ENCODE data around the gene IRAG1. TPM values are rescaled to one million over a fixed set of nuclear protein-coding genes. Genes with fewer than 3 reads are reported as not detected.

The IRAG1 gene
- total and polyA plus RNA-seq, 2 of the 13 experiments (the other 11 are each of a cell fraction or from before 2014, with no cell fraction given) = 0.13 to 0.20 TPM

DNA sequence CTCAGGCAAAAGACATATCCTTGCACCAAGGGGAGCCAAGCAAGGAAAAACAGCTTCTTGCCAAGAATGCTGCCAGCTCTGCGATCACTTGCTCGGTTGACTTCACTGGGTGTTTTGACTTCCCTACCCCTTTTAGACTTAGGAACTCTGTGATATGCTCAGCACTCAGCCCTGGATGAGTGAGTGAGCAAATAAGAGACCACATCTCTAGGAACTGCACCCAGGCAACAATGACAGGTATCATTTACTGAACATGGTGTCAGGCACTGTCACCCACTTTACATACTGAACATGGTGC is 3.7 kb upstream of the IRAG1 start:
- POLR2A ChIA-PET = no interaction called here
- 46% methylated on average over 2 of the region's 2 CpGs for WGBS (ENCODE audit: low lambda C conversion rate)
- Histone ChIP-seq H3K79me2 (ENCODE audit: insufficient read depth, low read length) (no peaks in the 10 kb centered on the region), H2AFZ (ENCODE audit: low read length) (no peak overlapping the region), H3K4me1 (ENCODE audit: insufficient read depth, low read length) (no peaks in the 10 kb centered on the region), H4K20me1 (ENCODE audit: insufficient read depth, low read length) (no peaks in the 10 kb centered on the region), H3K4me2 (ENCODE audit: low read depth, low read length) (no peak overlapping the region), H3K9ac (ENCODE audit: insufficient read depth, low read depth, low read length) (no peak overlapping the region), H3K4me3 (replicated peaks in 1 of 3; ENCODE audit: insufficient read depth in 1 of 3, low read depth in 2 of 3, low read length in 3 of 3) (no peak overlapping the region), H3K36me3 (replicated peaks in 1 of 2; ENCODE audit: control insufficient read depth in 1 of 2, insufficient read depth in 2 of 2, low read length in 2 of 2) (no peaks in the 10 kb centered on the region), H3K27me3 (ENCODE audit: control insufficient read depth in 1 of 2, insufficient read depth in 2 of 2, low read length in 2 of 2) (peaks cover 3 to 23% of the 10 kb centered on the region in 2 experiments; a peak in 4 of 5 replicates), H3K9me3 (ENCODE audit: low read length) (no peaks in the 10 kb centered on the region), H3K27ac (ENCODE audit: extremely low read length, insufficient read depth, low read length) (no peak overlapping the region)
- DNase-seq (ENCODE audit: low spot score) = no peak
- CTCF ChIA-PET (ENCODE audit: low intra/inter-chr PET ratio, low total read pairs) = no interaction called here
- no peak for FAIRE-seq
- BruUV-seq (replicated peaks) = no TSS peak
- TF ChIP-seq, protein P1, sequence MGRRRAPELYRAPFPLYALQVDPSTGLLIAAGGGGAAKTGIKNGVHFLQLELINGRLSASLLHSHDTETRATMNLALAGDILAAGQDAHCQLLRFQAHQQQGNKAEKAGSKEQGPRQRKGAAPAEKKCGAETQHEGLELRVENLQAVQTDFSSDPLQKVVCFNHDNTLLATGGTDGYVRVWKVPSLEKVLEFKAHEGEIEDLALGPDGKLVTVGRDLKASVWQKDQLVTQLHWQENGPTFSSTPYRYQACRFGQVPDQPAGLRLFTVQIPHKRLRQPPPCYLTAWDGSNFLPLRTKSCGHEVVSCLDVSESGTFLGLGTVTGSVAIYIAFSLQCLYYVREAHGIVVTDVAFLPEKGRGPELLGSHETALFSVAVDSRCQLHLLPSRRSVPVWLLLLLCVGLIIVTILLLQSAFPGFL (CRISPR knock-in tag; IDR thresholded peaks at IDR 0.05) = no peak
- no peak for TF ChIP-seq ZFAT (CRISPR knock-in tag; conservative IDR thresholded peaks at IDR 0.05)
- no peak for TF ChIP-seq ZNF331 (CRISPR knock-in tag; IDR thresholded peaks at IDR 0.05)
- TF ChIP-seq JUND (CRISPR knock-in tag; IDR thresholded peaks at IDR 0.05) = no peak
- no peak for TF ChIP-seq ZNF251 (CRISPR knock-in tag; IDR thresholded peaks at IDR 0.05)
- TF ChIP-seq, protein P2, sequence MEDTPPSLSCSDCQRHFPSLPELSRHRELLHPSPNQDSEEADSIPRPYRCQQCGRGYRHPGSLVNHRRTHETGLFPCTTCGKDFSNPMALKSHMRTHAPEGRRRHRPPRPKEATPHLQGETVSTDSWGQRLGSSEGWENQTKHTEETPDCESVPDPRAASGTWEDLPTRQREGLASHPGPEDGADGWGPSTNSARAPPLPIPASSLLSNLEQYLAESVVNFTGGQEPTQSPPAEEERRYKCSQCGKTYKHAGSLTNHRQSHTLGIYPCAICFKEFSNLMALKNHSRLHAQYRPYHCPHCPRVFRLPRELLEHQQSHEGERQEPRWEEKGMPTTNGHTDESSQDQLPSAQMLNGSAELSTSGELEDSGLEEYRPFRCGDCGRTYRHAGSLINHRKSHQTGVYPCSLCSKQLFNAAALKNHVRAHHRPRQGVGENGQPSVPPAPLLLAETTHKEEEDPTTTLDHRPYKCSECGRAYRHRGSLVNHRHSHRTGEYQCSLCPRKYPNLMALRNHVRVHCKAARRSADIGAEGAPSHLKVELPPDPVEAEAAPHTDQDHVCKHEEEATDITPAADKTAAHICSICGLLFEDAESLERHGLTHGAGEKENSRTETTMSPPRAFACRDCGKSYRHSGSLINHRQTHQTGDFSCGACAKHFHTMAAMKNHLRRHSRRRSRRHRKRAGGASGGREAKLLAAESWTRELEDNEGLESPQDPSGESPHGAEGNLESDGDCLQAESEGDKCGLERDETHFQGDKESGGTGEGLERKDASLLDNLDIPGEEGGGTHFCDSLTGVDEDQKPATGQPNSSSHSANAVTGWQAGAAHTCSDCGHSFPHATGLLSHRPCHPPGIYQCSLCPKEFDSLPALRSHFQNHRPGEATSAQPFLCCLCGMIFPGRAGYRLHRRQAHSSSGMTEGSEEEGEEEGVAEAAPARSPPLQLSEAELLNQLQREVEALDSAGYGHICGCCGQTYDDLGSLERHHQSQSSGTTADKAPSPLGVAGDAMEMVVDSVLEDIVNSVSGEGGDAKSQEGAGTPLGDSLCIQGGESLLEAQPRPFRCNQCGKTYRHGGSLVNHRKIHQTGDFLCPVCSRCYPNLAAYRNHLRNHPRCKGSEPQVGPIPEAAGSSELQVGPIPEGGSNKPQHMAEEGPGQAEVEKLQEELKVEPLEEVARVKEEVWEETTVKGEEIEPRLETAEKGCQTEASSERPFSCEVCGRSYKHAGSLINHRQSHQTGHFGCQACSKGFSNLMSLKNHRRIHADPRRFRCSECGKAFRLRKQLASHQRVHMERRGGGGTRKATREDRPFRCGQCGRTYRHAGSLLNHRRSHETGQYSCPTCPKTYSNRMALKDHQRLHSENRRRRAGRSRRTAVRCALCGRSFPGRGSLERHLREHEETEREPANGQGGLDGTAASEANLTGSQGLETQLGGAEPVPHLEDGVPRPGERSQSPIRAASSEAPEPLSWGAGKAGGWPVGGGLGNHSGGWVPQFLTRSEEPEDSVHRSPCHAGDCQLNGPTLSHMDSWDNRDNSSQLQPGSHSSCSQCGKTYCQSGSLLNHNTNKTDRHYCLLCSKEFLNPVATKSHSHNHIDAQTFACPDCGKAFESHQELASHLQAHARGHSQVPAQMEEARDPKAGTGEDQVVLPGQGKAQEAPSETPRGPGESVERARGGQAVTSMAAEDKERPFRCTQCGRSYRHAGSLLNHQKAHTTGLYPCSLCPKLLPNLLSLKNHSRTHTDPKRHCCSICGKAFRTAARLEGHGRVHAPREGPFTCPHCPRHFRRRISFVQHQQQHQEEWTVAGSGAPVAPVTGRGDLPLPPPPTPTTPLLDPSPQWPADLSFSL (CRISPR knock-in tag; IDR thresholded peaks at IDR 0.05) = no peak
- TF ChIP-seq, protein P3, sequence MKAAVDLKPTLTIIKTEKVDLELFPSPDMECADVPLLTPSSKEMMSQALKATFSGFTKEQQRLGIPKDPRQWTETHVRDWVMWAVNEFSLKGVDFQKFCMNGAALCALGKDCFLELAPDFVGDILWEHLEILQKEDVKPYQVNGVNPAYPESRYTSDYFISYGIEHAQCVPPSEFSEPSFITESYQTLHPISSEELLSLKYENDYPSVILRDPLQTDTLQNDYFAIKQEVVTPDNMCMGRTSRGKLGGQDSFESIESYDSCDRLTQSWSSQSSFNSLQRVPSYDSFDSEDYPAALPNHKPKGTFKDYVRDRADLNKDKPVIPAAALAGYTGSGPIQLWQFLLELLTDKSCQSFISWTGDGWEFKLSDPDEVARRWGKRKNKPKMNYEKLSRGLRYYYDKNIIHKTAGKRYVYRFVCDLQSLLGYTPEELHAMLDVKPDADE (CRISPR knock-in tag; IDR thresholded peaks at IDR 0.05) = no peak
- TF ChIP-seq ZNF543 (CRISPR knock-in tag; IDR thresholded peaks at IDR 0.05) = no peak
- no peak for TF ChIP-seq TBP (CRISPR knock-in tag; IDR thresholded peaks at IDR 0.05)
- in situ Hi-C loops (cut with HindIII; ENCODE audit: extremely low pct_ligation_motif_present, low pct_unique_long_range_greater_than_20kb) (no loop called here), intact Hi-C loops (cut with micrococcal nuclease; ENCODE audit: unreplicated experiment) (no loop called here)
- no peak for ATAC-seq
